ENCODE measurements around the gene RNF150.

RNF150 gene

DNA sequence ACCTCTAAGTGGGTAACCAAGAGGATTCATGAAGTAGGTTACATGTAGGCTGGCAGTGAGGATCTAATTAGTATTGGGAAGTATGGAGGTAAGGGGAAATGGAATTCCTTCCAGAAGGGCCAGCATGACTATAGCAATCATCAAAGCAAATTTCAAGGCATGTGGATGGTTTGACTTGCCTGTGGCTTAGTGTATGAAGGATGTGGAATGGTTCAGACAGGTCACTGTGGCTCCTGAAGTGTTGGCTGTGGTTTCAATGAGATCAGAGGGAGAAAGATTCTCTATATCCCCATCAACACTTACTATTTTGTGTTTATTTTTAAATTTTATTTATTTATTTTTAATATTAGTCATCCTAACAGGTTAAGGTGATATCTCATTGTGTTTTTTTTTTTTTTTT lies 255.5 kb downstream of the RNF150 start:
- POLR2A ChIA-PET (ENCODE audit: low non-redundant PET): no interaction called here
- no peak for TF ChIP-seq CTCF (conservative IDR thresholded peaks at IDR 0.05; ENCODE audit: low read depth)

DNA sequence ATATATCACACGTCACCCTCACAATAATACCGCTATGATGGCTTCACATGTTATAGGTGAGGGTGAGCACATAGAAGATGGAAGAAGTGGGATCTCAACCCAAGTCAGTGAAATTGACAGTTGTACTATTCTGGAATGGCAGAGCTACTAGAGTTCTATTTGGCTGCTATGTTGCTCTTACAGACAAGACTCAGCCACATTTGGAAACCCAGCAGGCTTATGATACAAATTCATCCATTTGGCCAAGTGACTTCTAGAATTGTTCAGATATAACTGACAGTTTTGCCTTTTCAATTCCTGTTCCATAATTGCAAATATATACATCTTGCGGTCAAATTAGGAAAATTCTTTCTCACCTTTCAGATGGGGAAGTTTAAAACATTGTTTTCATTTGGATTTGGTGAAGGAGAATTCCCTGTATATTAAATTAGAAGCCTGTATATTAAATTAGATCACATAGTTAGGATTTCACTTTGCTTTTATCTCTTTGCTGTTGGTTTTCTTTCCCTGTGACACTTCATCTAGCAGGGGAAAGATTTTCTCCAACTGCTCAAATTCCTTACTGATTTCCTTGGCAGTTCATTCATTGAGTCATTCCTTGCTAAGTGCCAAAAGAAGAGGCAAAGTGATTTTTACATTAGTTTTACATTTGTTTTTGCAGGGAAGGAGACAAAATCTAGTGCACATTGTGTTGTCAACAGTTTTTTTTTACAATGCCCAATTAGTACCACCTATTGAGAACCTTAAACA lies 256.5 kb downstream of the RNF150 start:
- ChIA-PET POLR2A (ENCODE audit: low non-redundant PET) (no interaction called here), CTCF (no interaction called here)
- TF ChIP-seq CTCF (conservative IDR thresholded peaks at IDR 0.05; ENCODE audit: low read depth): no peak
- no peak overlapping the region for H3K27ac ChIP-seq
- DNase-seq (ENCODE audit: low spot score): no peak

More for the DNA sequence above, 255.5 kb downstream of the RNF150 start:
- no peak overlapping the region for H3K27ac ChIP-seq
- CTCF ChIA-PET: no interaction called here
- no peak for DNase-seq (ENCODE audit: low spot score)

GRCh38 chr4:140875746-140876452 lies 257.4 kb downstream of the RNF150 start:
- ChIA-PET CTCF (interaction anchor here (0.7 kb wide), 1 partner anchor 340 kb away, joined by 3 read pairs; no protein-coding TSS in a partner anchor), POLR2A (ENCODE audit: low non-redundant PET) (no interaction called here)
- no peak overlapping the region for H3K27ac ChIP-seq
- no peak for DNase-seq (ENCODE audit: low spot score)
- no peak for TF ChIP-seq CTCF (conservative IDR thresholded peaks at IDR 0.05; ENCODE audit: low read depth)

DNA sequence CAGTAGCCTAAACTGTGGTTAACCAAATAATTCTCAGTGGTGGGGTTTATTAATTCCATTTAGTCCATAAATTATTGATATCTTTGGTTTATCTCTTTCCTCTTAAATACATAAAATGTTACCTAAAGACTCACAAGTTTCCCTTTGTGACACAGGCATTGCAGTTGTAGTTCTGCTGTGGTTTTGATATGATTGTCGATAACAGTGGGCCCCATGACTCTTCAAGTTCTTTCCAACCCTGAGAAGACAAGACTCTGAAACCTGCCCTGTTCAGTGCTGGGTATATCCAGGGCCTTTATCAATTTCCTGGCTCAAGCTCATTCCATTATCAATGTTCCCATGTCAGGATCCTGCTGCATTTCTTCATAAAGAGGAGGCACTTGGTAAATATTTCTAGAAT lies 259.2 kb downstream of the RNF150 start:
- TF ChIP-seq CTCF (conservative IDR thresholded peaks at IDR 0.05; ENCODE audit: low read depth): no peak
- H3K27ac ChIP-seq: no peak overlapping the region
- DNase-seq (ENCODE audit: low spot score): no peak
- ChIA-PET POLR2A (ENCODE audit: low non-redundant PET) (no interaction called here), CTCF (no interaction called here)

DNA sequence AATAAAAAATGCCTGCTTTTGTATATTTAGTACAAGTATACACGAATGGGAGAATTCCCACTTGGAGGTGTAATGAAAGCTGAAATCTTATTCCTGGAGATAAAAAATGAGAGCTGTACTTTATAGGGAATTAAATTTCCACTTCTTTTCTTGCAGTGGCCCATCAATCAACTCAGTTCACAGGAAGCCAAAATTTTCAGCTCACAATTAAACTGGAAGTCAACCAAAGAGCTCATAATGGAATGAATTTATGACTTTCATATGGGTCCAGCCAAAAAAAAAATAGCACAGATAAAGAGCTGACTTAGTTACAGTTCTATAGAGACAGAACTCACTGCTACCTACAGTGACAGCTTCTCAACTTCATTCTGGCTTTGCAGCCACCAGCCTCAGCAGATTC lies 261.9 kb downstream of the RNF150 start:
- ChIA-PET CTCF (interaction anchor here (0.5 to 1.2 kb wide), 3 partner anchors 9 to 262 kb away, joined by 3 to 4 read pairs (median 3); partner anchors contain the start of gene RNF150), POLR2A (ENCODE audit: low non-redundant PET) (no interaction called here)
- no peak for TF ChIP-seq CTCF (conservative IDR thresholded peaks at IDR 0.05; ENCODE audit: low read depth)
- no peak for DNase-seq (ENCODE audit: low spot score)
- no peak overlapping the region for H3K27ac ChIP-seq

GRCh38 chr4:140870427-140870826 lies 262.8 kb downstream of the RNF150 start:
- no peak for TF ChIP-seq CTCF (conservative IDR thresholded peaks at IDR 0.05; ENCODE audit: low read depth)
- POLR2A ChIA-PET (ENCODE audit: low non-redundant PET): no interaction called here
- CTCF ChIA-PET: no interaction called here

More at GRCh38 chr4:140870427-140870826, 262.8 kb downstream of the RNF150 start:
- DNase-seq (ENCODE audit: low spot score): no peak
- H3K27ac ChIP-seq: no peak overlapping the region

Data from RWPE1 (cell line).